Astrocyte (in vitro differentiated cells and primary cell): ENCODE measurements around the gene HOXC9. TPM values are rescaled to one million over a fixed set of nuclear protein-coding genes. Genes with fewer than 3 reads are reported as not detected.

ENCODE experiments used
- DNase-seq: peaks from one replicate; pipeline ENCODE4 v3.0.0-alpha.2; 2010; ENCODE audit warnings: low read depth
- FAIRE-seq: peaks from 2 replicates; lab custom pipeline; 2011; peaks lifted over from hg19 to GRCh38; lab: Jason Lieb, UNC
- H2AFZ ChIP-seq: 2 replicates; pipeline ENCODE4 v1.6.0; 2012; ENCODE audit warnings: low read depth, low read length, inconsistent platforms
- H3K27ac ChIP-seq: 2 replicates; pipeline ENCODE4 v1.5.1; 2011; ENCODE audit warnings: low read depth, low read length, inconsistent platforms
- H3K27me3 ChIP-seq: 2 replicates; pipeline ENCODE4 v1.6.0; 2011; ENCODE audit warnings: low read length, inconsistent platforms; ENCODE audit not compliant: insufficient read depth
- H3K36me3 ChIP-seq: 2 replicates; pipeline ENCODE4 v1.5.1; 2011; ENCODE audit warnings: low read length, inconsistent platforms; ENCODE audit not compliant: insufficient read depth
- H3K4me1 ChIP-seq: 2 replicates; pipeline ENCODE4 v1.5.1; 2011; ENCODE audit warnings: low read length, inconsistent platforms; ENCODE audit not compliant: insufficient read depth
- H3K4me2 ChIP-seq: 2 replicates; pipeline ENCODE4 v1.6.0; 2012; ENCODE audit warnings: low read length, inconsistent platforms
- H3K4me3 ChIP-seq: 2 replicates; pipeline ENCODE4 v1.5.1; 2011; ENCODE audit warnings: low read depth, mild to moderate bottlenecking, low read length, inconsistent platforms; ENCODE audit not compliant: insufficient read depth
- H3K79me2 ChIP-seq: 2 replicates; pipeline ENCODE4 v1.6.0; 2012; ENCODE audit warnings: mild to moderate bottlenecking, low read length, inconsistent platforms; ENCODE audit not compliant: insufficient read depth
- H3K9ac ChIP-seq: 2 replicates; pipeline ENCODE4 v1.6.0; 2012; ENCODE audit warnings: mild to moderate bottlenecking, low read length, inconsistent platforms
- H3K9me3 ChIP-seq: 2 replicates; pipeline ENCODE4 v1.5.1; 2012; ENCODE audit warnings: low read depth, mild to moderate bottlenecking, low read length, inconsistent platforms; ENCODE audit not compliant: insufficient read depth
- H4K20me1 ChIP-seq: 2 replicates; pipeline ENCODE4 v1.6.0; 2012; ENCODE audit warnings: low read length, inconsistent platforms; ENCODE audit not compliant: insufficient read depth
- H3K27ac Mint-ChIP-seq: one replicate; pipeline ENCODE4 v1.8.0; 2021; ENCODE audit warnings: mild to moderate bottlenecking, mixed read lengths; ENCODE audit not compliant: unreplicated experiment
- H3K27me3 Mint-ChIP-seq: one replicate; pipeline ENCODE4 v1.8.0; 2021; ENCODE audit warnings: low read depth, mixed read lengths; ENCODE audit not compliant: unreplicated experiment
- H3K36me3 Mint-ChIP-seq: one replicate; pipeline ENCODE4 v1.8.0; 2021; ENCODE audit warnings: low read depth, mixed read lengths; ENCODE audit not compliant: unreplicated experiment
- H3K4me1 Mint-ChIP-seq: one replicate; pipeline ENCODE4 v1.8.0; 2021; ENCODE audit warnings: low read depth, mixed read lengths; ENCODE audit not compliant: unreplicated experiment
- H3K4me3 Mint-ChIP-seq: one replicate; pipeline ENCODE4 v1.8.0; 2021; ENCODE audit warnings: mild to moderate bottlenecking, moderate library complexity, mixed read lengths; ENCODE audit not compliant: unreplicated experiment
- H3K9me3 Mint-ChIP-seq: one replicate; pipeline ENCODE4 v1.8.0; 2021; ENCODE audit warnings: mild to moderate bottlenecking, mixed read lengths; ENCODE audit not compliant: unreplicated experiment
- CTCF ChIP-seq: IDR thresholded peaks from 2 replicates; pipeline ENCODE4 v1.5.1; 2011; ENCODE audit warnings: low read depth, mild to moderate bottlenecking, inconsistent platforms, low read length, moderate library complexity; ENCODE audit not compliant: insufficient read depth
- EZH2 ChIP-seq: IDR thresholded peaks from 2 replicates; pipeline ENCODE4 v1.6.1; 2012; ENCODE audit warnings: mild to moderate bottlenecking, low read length, inconsistent platforms; ENCODE audit not compliant: insufficient read depth
- total RNA-seq: library from RNA; stranded (reverse); gene quantifications from 2 replicates; pipeline ENCODE4 v1.2.1, GENCODE V29; 2021

Gene HOXC9
- total RNA-seq, 1 donor from 2014 or later: not detected

- Histone ChIP-seq H3K27ac (no peak overlapping the region), H2AFZ (no peak overlapping the region), H3K36me3 (no peaks in the 10 kb centered on the region), H4K20me1 (no peaks in the 10 kb centered on the region), H3K9ac (no peak overlapping the region), H3K9me3 (no peaks in the 10 kb centered on the region), H3K79me2 (no peaks in the 10 kb centered on the region), H3K4me1 (peaks cover 5% of the 10 kb centered on the region), H3K4me2 (no peak overlapping the region), H3K4me3 (no peak overlapping the region), H3K27me3 (peaks cover 94% of the 10 kb centered on the region)
- H3K9me3 Mint-ChIP-seq: peaks cover 19% of the 10 kb centered on the region
- H3K4me3 Mint-ChIP-seq: no peak overlapping the region
- no peak for TF ChIP-seq CTCF
- TF ChIP-seq EZH2: peak; percentile 2
- H3K27me3 Mint-ChIP-seq: peaks cover 91% of the 10 kb centered on the region
- peak overlapping the region; percentile 12 for H3K27ac Mint-ChIP-seq
- H3K4me1 Mint-ChIP-seq: no peaks in the 10 kb centered on the region
- DNase-seq: no peak
- no peak for FAIRE-seq
- peaks cover 2% of the 10 kb centered on the region for H3K36me3 Mint-ChIP-seq
Measured at GRCh38 chr12:54001283-54002187, 1.6 kb downstream of the HOXC9 start.

- Histone ChIP-seq H3K4me1 (peaks cover 5% of the 10 kb centered on the region), H3K27ac (no peak overlapping the region), H2AFZ (no peak overlapping the region), H3K9me3 (no peaks in the 10 kb centered on the region), H3K36me3 (no peaks in the 10 kb centered on the region), H3K27me3 (peaks cover 94% of the 10 kb centered on the region), H3K4me2 (no peak overlapping the region), H3K79me2 (no peaks in the 10 kb centered on the region), H4K20me1 (no peaks in the 10 kb centered on the region), H3K4me3 (no peak overlapping the region), H3K9ac (no peak overlapping the region)
- TF ChIP-seq EZH2 (peak; percentile 21), CTCF (no peak)
- DNase-seq (no peak), FAIRE-seq (no peak)
- peaks cover 92% of the 10 kb centered on the region for H3K27me3 Mint-ChIP-seq
- H3K36me3 Mint-ChIP-seq: peaks cover 2% of the 10 kb centered on the region
- H3K27ac Mint-ChIP-seq: peak overlapping the region; percentile 47
- peaks cover 14% of the 10 kb centered on the region for H3K9me3 Mint-ChIP-seq
- no peaks in the 10 kb centered on the region for H3K4me1 Mint-ChIP-seq
- H3K4me3 Mint-ChIP-seq: no peak overlapping the region
Measured at GRCh38 chr12:54002278-54002914, 2.4 kb downstream of the HOXC9 start.
